HG02938 (cell line): Measurements from ENCODE around the gene KLRG1.
A peak's percentile ranks its signal among the peaks of the same experiment; 100 is the strongest.

ENCODE experiments used
- ATAC-seq: cut with Tn5 transposase; IDR thresholded peaks from one replicate; pipeline ENCODE4 v1.9.1; 2021; ENCODE audit warnings: mild to moderate bottlenecking, moderate library complexity; ENCODE audit not compliant: unreplicated experiment

KLRG1 gene

GRCh38 chr12:8985213-8985754, 4.1 kb upstream of the KLRG1 start:
- no peak for ATAC-seq

GRCh38 chr12:8987163-8987562, 2.2 kb upstream of the KLRG1 start:
- no peak for ATAC-seq

GRCh38 chr12:8987685-8988084, 1.7 kb upstream of the KLRG1 start:
- no peak for ATAC-seq

- ATAC-seq = no peak
Measured at GRCh38 chr12:8991371-8992345, 2.3 kb downstream of the KLRG1 start.

GRCh38 chr12:8993827-8994226, 4.5 kb downstream of the KLRG1 start:
- ATAC-seq = no peak

DNA sequence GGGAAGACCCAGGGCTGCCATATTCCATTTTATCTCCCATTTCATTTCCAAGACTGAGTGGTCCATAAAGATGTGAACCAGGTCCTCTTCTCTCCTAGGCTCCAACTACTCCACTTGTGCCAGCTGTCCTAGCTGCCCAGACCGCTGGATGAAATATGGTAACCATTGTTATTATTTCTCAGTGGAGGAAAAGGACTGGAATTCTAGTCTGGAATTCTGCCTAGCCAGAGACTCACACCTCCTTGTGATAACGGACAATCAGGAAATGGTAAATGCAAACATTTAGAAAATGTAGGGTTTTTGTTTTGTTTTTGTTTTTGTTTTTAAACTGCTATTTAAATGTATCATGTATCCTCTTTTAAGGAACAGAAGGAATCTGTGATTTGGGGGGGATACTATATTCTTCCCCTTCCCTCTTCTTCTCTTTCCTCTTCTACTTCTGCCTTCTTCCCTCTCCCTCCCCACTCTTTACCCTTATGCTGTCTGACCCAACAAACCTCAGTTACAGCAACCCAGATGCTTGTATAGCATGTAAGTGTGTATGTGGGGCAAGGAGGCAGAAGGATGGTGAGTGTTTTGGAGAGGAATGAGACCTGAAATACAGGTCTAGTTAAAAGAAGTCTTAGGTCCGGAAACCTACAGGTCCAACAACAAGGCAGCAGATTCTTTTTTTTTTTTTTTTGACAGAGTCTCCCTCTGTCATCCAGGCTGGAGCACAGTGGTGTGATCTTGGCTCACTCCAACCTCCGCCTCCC, 5.9 kb downstream of the KLRG1 start:
- no peak for ATAC-seq

GRCh38 chr12:8996682-8997405, 7.5 kb downstream of the KLRG1 start:
- ATAC-seq = peak; percentile 97

DNA sequence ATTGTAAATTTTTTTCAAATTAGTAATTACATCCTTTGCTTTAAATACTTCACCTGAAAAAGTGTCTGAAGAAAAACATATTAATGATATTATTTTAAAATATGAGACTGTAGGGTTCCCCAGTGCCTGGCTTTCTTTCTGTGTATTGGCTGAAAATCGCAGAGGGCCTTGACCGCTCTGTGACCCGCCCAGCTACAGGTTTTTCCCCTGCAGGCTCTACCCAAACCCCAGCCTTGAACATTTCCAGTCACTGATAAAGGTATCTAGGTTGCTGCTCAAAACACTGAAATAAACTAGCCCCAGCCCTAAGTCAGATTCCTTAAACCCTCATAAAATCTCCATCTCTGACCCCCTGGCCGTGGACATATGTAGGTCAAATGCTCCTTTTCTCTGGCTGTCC, 11.9 kb downstream of the KLRG1 start:
- ATAC-seq = no peak

- ATAC-seq = no peak
Measured at GRCh38 chr12:9002335-9002734, 13.0 kb downstream of the KLRG1 start.

GRCh38 chr12:9022592-9022991, 33.2 kb downstream of the KLRG1 start:
- ATAC-seq = no peak

GRCh38 chr12:9024512-9024911, 35.2 kb downstream of the KLRG1 start:
- no peak for ATAC-seq

GRCh38 chr12:9027161-9028059, 38.1 kb downstream of the KLRG1 start:
- ATAC-seq = no peak

DNA sequence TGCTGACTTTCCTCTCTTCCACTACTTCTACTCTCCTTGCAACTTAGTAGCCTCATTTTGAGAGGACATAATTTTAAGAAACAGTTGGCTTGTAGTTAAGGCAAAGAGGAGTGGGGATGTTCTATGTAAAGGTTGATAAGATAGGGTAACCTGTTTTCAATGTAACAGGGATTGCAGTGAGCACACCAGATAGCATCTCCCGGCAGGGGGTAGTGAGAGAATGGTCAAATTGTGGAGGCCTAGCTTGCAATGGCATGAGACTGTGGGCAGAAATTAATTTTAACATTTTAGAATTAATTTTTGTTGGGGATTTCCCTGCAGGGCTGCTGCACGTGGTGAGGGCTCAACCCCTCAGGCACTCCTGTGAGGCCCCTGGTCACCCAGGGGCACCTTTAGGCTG, 41.4 kb downstream of the KLRG1 start:
- no peak for ATAC-seq

DNA sequence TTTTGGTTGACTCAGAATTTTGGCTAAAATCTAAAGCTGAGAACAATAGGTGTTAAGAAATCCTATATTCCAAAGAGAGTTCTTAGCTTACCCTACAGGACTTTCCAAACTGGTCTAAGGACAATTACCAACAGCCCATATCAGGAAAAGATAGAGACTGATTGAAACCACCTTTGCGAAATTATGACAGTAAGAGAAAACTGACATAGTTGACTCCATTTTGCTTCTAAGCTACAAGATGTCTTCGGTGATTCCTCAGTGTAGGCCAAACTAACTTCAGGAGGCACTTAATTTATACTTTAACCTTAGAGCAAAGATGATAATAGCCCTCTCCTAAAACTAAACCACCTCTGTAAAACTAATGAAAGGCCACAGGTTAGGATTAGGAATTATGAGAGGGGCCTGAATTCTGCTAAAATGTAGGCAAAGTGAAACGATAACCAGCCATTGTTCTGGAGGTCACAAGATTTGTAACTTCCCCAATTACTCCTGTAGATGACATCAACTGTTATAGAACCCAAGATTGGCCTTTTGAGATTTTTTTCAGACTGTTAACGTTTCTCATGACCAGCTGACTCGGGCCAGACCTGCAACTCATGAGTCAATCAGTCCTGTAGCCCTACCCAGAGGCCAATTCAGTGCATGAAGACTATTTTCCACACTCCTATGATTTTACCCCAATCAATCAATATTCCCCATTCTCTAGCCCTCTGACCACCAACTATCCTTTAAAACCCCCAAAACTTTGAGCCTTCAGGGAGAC, 43.0 kb downstream of the KLRG1 start:
- ATAC-seq = no peak

GRCh38 chr12:9033265-9033887, 44.0 kb downstream of the KLRG1 start:
- ATAC-seq = no peak

GRCh38 chr12:9034095-9034494, 44.7 kb downstream of the KLRG1 start:
- ATAC-seq = no peak

- ATAC-seq = no peak
Measured at GRCh38 chr12:9036227-9036626, 46.9 kb downstream of the KLRG1 start.

- no peak for ATAC-seq
Measured at GRCh38 chr12:9037431-9037830, 48.1 kb downstream of the KLRG1 start.
